SIG-M5 treated with dmso at 0.1 percent for 504 hours (cell line): Measurements from ENCODE around the gene TOGARAM2.

Source experiments
- DNase-seq: peaks from one replicate; lab custom pipeline; 2025; ENCODE audit not compliant: unreplicated experiment; lab: John Stamatoyannopoulos, UW

TOGARAM2 gene

GRCh38 chr2:28981016-28981441 is at the start of gene TOGARAM2:
Gene TOGARAM2 (plus strand): TSS chr2:28981298. CDS start chr2:28994835, 13,537 bp downstream.
- no peak for DNase-seq

DNA sequence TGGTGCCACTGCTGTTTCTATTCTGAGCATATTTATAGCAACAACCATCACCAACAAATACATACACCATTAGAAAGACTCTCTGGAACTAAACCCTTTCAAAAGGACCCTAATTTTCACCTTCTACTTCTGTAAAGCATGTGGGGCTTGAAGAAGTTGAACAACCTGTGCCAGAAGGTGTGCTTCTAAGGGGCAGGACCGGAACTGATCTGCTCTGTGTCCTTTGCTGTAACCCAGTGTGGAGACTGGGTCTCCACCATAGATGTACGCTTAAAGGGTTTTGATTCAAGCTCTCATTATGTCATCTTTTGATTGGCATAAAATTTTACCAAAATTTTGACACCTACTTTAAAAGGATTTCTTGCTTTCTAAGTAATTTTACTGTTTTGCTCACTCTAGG is 46.3 kb upstream of the TOGARAM2 start:
- no peak for DNase-seq

- DNase-seq = no peak
These were observed 40.1 kb upstream of the TOGARAM2 start for GRCh38 chr2:28941008-28941407.

DNA sequence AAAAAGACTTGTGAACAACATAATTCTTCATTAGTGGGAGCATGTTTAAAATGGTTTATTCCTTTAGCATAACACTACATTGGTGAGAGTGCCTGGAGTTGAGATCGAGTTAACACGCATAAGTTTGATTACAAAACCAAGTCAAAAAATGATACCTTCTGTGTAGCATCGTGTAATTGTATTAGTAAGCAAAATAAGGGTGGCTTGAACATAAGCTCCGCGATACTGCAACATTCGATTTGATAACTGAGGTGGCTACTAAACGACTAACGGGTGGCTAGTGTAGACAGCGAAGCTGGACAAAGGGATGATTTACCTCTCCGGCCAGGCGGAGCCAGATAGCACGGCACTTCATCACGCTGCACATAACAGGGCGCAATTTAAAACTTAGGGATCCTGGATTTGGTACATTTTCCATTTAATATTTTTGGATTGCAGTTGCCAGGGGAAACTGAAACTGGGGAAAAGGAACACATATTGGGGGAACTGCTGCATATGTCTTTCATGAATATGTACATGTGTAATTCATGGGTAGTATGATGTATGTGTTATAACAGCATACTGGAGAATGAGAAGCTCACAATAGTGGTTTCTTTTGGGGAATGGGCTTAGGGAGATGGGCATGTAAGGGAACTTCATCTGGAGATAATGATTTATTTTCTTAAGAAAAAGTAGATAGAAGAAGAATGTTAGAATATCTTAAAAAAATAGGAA is 36.4 kb upstream of the TOGARAM2 start:
- DNase-seq = no peak

DNA sequence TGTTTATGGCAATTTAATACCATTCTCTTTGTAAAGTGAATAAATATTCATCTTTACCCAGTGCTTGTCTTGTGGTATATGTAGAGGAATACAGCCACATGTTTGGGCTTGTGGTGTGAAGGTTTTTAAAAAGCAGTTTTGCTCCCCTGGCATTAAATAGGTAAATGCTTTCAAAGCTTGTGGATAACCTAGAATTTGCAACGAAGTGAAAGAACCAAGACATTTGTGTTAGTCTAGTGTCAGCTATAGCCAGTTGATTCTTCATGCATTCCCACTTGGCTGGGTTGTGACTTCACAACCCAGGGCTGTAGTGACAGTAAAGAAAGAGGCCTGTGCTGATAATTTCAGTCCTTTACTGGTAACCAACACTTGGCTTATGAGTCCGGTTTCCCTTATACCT is 32.9 kb upstream of the TOGARAM2 start:
- no peak for DNase-seq

DNA sequence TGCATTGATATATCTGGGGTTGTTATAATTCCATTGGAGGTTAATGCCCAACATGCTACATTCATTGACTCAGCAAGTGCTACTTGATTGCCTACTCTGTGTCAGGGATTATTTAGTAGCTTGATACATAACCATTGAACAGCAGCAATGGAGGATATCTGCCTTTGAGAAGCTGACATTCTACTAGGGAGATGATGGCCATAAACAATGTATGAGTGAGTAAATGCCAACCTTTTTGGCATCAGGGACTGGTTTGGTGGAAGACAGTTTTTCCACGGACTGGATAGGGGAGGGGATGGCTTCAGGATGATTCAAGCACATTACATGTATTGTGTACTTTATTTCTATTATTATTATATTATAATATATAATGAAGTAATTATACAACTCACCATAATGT is 31.9 kb upstream of the TOGARAM2 start:
- no peak for DNase-seq

- peak; percentile 17 for DNase-seq
These were observed 31.3 kb upstream of the TOGARAM2 start for GRCh38 chr2:28949617-28950305.

DNA sequence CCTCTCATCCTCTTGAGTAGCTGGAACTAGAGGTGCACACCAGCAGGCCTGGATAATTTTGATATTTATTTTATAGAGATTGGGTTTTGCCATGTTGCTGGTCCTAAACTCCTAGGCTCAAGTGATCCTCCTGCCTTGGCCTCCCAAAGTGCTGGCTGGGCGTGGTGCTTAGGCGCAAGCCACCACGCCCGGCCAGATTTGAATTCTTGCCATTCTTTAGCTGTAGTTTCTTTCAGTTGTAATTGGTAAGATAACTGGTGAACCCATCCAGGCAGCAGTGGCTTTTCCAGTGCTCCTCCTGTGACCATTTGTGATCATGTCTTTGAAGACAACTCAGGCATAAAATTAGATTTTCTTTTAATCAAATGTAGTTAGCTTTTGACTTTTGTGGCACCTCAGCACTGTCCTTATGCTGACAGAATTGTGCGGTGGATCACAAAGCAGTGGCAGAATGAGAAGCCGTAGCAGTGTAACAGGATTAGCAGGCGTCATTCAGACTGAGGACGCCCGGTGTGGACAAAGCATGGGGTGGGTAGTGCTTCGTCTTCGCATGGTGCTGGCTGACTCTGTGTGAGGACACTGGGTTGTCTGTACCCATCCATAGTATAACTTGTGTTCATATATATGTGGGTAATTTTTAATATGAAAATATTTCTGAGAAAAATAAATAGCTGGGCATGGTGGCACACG is 30.0 kb upstream of the TOGARAM2 start:
- DNase-seq = no peak

GRCh38 chr2:28951910-28952835 is 28.9 kb upstream of the TOGARAM2 start:
- DNase-seq = peak; percentile 92

GRCh38 chr2:28952836-28953211 is 28.3 kb upstream of the TOGARAM2 start:
- peak; percentile 76 for DNase-seq

DNA sequence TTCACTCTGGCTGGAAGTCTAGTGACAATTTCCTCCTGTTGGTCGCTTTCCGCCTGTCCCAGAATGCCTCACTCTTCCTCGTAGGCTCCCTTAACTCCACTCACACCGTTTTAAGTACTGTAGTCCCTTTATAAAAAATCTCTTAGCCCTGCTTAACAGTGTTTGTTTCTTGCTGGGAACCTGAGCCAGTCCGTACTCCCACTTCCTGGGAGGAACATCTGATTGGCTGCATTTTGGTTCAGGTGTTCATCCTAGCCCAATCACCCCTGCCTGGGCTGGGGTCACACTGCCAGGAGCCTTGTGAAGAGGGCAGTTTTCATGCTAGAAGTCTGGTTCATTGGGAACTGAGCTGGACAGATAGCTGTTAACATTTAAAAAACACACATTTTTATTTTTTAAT is 25.6 kb upstream of the TOGARAM2 start:
- no peak for DNase-seq

- DNase-seq = peak; percentile 34
These were observed 24.7 kb upstream of the TOGARAM2 start for GRCh38 chr2:28956415-28956826.

DNA sequence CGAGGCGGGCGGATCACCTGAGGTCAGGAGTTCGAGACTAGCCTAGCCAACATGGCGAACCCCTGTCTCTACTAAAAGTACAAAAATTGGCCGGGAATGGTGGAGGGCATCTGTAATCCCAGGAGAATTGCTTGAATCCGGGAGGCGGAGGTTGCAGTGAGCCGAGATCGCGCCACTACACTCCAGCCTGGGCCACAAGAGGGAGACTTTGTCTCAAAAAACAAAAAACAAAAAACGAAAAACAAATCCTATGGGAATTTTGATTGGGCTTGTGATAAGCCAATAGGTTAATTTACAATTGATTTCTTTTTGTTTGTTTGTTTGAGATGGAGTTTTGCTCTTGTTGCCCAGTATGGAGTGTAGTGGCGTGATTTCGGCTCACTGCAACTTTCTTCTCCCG is 24.2 kb upstream of the TOGARAM2 start:
- DNase-seq = no peak

DNA sequence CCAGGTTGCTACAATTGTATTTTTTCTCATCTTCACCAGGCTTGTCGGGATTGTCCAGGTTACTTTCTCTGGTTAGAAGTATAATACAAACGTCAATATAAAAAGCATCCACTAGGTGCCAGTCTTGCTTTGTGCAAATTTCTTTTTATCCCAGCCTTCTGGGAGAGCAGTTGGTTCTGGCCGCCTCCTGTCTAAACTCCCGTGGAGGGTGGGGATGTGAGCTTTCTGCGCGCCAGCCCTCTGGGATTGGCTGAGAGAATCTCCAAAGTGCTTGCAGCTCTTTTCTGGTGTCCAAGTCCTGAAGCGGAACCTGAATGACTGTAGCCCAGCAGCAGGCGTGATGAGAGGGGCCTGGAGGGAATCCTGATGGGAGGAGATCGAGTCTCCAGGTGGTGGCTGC is 22.4 kb upstream of the TOGARAM2 start:
- DNase-seq = peak; percentile 73

GRCh38 chr2:28960401-28960800 is 20.7 kb upstream of the TOGARAM2 start:
- no peak for DNase-seq

DNA sequence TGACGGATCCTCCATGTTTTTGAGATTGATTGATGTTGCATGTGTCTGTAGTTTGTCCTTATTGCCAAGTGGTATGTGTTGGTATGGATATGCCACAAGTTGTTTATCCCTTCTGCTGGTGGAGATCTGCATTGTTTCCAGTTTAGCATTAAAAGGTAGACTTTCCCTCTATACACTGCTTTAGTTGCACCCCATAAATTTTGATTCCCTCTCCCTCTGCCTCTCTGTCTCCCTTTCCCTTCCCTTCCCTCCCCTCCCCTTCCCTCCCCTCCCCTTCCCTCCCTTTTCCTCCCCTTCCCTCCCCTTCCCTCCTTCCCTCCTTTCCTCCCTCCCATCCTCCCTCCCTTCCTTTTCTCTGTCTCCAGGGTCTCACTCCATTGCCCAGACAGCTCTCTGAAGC is 18.6 kb upstream of the TOGARAM2 start:
- no peak for DNase-seq

DNA sequence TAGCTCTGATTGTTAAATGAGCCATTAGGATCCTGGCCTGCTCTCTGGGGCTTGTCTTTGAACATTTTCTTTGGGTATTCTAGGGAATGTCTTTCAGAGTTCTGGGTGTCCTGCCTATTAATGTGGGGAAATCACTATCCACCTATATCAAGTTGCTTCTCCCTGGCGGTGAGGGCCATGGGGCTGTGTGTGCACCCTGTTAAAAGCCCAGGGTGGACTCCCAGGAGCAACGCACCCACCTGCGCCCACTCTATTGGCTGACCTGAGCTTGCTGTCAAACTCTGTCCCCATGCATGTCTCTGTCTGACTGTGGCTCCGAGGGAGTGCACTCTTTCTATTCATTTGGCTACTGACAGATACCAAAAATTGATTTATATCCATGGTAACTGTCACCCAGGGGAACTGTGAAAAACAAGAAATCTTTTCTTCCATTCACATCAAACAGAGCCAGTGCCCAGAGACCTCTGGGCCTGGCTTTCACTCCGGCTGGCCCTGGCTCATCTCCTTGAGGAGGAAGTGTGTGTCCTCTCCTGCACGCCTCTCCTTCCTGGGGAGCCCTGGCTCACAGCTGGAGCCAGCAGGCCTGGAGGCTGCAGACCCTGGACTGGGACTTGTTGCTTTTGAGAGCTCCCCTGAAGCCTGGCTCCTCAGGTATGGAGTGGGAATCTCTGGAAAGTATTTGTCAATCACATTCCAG is 10.5 kb upstream of the TOGARAM2 start:
- no peak for DNase-seq

- DNase-seq = peak; percentile 10
These were observed 8.2 kb upstream of the TOGARAM2 start for GRCh38 chr2:28972778-28973335.

DNA sequence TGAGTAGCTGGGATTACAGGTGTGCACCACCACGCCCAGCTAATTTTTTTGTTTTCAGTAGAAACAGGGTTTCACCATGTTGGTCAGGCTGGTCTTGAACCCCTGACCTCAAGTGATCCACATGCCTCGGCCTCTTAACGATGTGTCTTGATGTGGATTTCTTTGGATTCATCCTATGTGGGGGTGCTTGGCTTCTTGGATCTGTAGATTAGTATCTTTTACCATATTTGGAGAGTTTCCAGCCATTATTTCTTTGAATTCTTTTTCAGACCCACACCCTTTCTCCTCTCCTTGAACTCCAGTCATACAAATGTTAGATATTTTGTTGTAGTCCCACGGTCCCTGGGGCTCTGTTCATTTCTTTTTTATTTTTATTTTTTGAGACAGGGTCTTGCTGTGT is 6.8 kb upstream of the TOGARAM2 start:
- no peak for DNase-seq

DNA sequence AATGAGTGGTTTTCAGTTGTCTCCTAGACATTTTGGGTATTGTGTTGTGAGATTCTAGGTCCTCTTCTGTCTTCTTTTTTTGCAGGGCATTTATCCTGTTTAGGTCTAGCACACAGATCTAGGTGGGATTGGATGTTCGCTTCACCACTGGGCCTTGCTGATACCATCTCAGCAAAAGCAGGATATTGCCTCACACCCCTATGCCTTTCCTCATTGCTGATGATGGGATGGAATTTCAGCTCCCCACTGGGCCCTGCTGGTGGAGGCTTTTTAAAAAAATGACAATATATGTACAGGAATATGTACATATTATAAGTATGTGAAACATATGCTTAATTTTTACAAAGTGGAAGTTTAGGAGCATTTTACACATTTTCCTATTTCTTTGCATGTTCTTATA is 5.4 kb upstream of the TOGARAM2 start:
- no peak for DNase-seq
